Mammary epithelial cell (primary cell): ENCODE data around the gene PSKH1.

Source experiments
- CTCF ChIP-seq, 2 donors: IDR thresholded peaks in 1 of 2; conservative IDR thresholded peaks in 1 of 2; 2 replicates each; pipeline ENCODE4 v1.5.1; 2011 to 2012; ENCODE audit warnings: inconsistent platforms in 2 of 2, low read length in 2 of 2, mild to moderate bottlenecking in 2 of 2, control low read depth in 1 of 2, low read depth in 1 of 2; ENCODE audit not compliant: insufficient read depth in 1 of 2; ENCODE audit errors: extremely low read depth in 1 of 2
- EZH2 ChIP-seq: IDR thresholded peaks from 2 replicates; pipeline ENCODE4 v1.6.1; 2012; ENCODE audit warnings: low read length, inconsistent platforms, borderline replicate concordance

- TF ChIP-seq CTCF (conservative IDR thresholded peaks at IDR 0.05 in 1 of 2, IDR thresholded peaks at IDR 0.05 in 1 of 2; ENCODE audit: extremely low read depth in 1 of 2, insufficient read depth in 1 of 2, low read depth in 1 of 2, low read length in 2 of 2): no peak
- TF ChIP-seq EZH2: no peak
Measured at GRCh38 chr16:67950335-67950843, 57.3 kb downstream of the PSKH1 start.
